OCI-LY3 (cell line): ENCODE data around the gene IL18RAP.

ENCODE experiments used
- H2AFZ ChIP-seq: fragments of 200-600, 300-600 bp; shearing (Covaris generic); 2 replicates; pipeline ENCODE4 v1.6.0; 2014; ENCODE audit warnings: antibody characterized with exemption, low read depth, low read length
- H3K27ac ChIP-seq: fragments of 200-600, 300-600 bp; sonication (generic); 2 replicates; pipeline ENCODE4 v1.5.1; 2014; ENCODE audit warnings: mild to moderate bottlenecking, low read length, moderate library complexity, mixed read lengths
- H3K27me3 ChIP-seq: fragments of 200-600, 300-600 bp; sonication (generic); 2 replicates; pipeline ENCODE4 v1.6.1; 2014; ENCODE audit warnings: low read depth, low read length, mixed read lengths
- H3K36me3 ChIP-seq: fragments of 200-600, 300-600 bp; sonication (generic); replicated peaks from 2 replicates; pipeline ENCODE3; 2014; ENCODE audit warnings: low read depth, low read length, mixed read lengths
- H3K4me1 ChIP-seq: fragments of 300-600, 200-600 bp; sonication (generic); 2 replicates; pipeline ENCODE4 v1.6.1; 2014; ENCODE audit warnings: low read length, mixed read lengths
- H3K4me2 ChIP-seq: fragments of 200-600, 300-600 bp; sonication (generic); 2 replicates; pipeline ENCODE4 v1.6.1; 2014; ENCODE audit warnings: low read length, mixed read lengths
- H3K4me3 ChIP-seq: fragments of 300-600, 200-600 bp; sonication (generic); 2 replicates; pipeline ENCODE4 v1.5.1; 2014; ENCODE audit warnings: antibody characterized with exemption, mild to moderate bottlenecking, low read length, moderate library complexity
- H3K79me2 ChIP-seq: fragments of 300-600, 200-600 bp; shearing (Covaris generic); 2 replicates; pipeline ENCODE4 v1.6.1; 2014; ENCODE audit warnings: mild to moderate bottlenecking, low read length, mixed read lengths
- H3K9ac ChIP-seq: fragments of 300-600, 200-600 bp; shearing (Covaris generic); 2 replicates; pipeline ENCODE4 v1.6.0; 2014; ENCODE audit warnings: mild to moderate bottlenecking, low read length, moderate library complexity
- H3K9me3 ChIP-seq: fragments of 200-600, 300-600 bp; shearing (Covaris generic); 2 replicates; pipeline ENCODE4 v1.6.1; 2014; ENCODE audit warnings: low read length, mixed read lengths; ENCODE audit not compliant: insufficient read depth
- H4K20me1 ChIP-seq: fragments of 200-600, 300-600 bp; sonication (generic); 2 replicates; pipeline ENCODE4 v1.6.1; 2016; ENCODE audit warnings: low read length, mixed read lengths; ENCODE audit not compliant: insufficient read depth
- EZH2phosphoT487 ChIP-seq: fragments of 200-600 bp; shearing (Covaris generic); IDR thresholded peaks from 2 replicates; pipeline ENCODE4 v1.6.1; 2018; ENCODE audit warnings: antibody characterized with exemption, mixed run types, low read depth
- TF ChIP-seq, protein P1 (sequence below): fragments of 200-600, 300-600 bp; sonication (generic); IDR thresholded peaks from 2 replicates; pipeline ENCODE4 v1.5.1; 2014; ENCODE audit warnings: antibody characterized with exemption, low read length, low read depth

IL18RAP gene

DNA sequence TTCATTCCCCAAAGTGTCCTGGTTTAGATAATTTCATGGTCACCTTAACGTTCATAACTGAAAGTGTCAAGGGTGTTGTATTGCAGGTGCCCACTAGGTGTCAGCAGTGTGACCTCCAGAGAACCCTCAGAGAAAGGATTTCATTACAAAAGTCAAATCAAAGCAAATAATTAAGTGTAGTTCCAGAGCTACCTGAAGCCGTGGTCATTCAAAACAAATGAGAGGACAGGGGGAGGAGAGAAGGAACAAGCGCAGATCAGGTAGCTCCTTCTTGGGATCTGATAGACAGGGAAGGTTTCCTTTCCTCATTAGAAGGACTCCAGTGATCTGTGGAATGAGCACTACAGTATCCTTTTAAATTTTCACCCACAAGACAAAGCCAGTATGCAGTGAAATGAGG, 50.1 kb downstream of the IL18RAP start, which contains the start of gene SLC9A4:
SLC9A4 (plus strand) TSS at position 207 of the 400 bp plus-strand sequence. CDS start 534 bp downstream, outside the sequence.
- TF ChIP-seq EZH2phosphoT487, result no peak
- TF ChIP-seq, protein P1, sequence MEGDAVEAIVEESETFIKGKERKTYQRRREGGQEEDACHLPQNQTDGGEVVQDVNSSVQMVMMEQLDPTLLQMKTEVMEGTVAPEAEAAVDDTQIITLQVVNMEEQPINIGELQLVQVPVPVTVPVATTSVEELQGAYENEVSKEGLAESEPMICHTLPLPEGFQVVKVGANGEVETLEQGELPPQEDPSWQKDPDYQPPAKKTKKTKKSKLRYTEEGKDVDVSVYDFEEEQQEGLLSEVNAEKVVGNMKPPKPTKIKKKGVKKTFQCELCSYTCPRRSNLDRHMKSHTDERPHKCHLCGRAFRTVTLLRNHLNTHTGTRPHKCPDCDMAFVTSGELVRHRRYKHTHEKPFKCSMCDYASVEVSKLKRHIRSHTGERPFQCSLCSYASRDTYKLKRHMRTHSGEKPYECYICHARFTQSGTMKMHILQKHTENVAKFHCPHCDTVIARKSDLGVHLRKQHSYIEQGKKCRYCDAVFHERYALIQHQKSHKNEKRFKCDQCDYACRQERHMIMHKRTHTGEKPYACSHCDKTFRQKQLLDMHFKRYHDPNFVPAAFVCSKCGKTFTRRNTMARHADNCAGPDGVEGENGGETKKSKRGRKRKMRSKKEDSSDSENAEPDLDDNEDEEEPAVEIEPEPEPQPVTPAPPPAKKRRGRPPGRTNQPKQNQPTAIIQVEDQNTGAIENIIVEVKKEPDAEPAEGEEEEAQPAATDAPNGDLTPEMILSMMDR, result peak; percentile 95
- Histone ChIP-seq H3K27ac (no peak within 1 kb of the TSS), H3K9ac (no peak within 1 kb of the TSS), H3K4me2 (peak within 1 kb of the TSS; percentile 32; the same call in 1 of the 2 replicates), H4K20me1 (no peaks in the 10 kb centered on the region), H3K36me3 (no peaks in the 10 kb centered on the region), H3K4me3 (no peak within 1 kb of the TSS), H3K79me2 (no peaks in the 10 kb centered on the region), H3K9me3 (no peaks in the 10 kb centered on the region), H2AFZ (no peak within 1 kb of the TSS), H3K4me1 (peaks cover 2% of the 10 kb centered on the region; the same call in 1 of the 2 replicates), H3K27me3 (peaks cover 5% of the 10 kb centered on the region; the same call in 1 of the 2 replicates)

DNA sequence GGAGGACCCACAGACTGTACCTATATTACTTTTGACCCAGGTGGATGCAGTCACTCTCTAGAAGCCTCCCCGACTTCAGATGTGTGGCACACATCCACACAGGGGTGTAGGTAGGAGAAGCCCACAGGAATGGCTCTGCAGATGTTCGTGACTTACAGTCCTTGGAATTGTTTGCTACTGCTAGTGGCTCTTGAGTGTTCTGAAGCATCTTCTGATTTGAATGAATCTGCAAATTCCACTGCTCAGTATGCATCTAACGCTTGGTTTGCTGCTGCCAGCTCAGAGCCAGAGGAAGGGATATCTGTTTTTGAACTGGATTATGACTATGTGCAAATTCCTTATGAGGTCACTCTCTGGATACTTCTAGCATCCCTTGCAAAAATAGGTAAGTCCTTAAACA, 50.7 kb downstream of the IL18RAP start:
- Histone ChIP-seq H3K9me3 (no peaks in the 10 kb centered on the region), H2AFZ (no peak overlapping the region), H3K4me3 (no peak overlapping the region), H3K4me2 (no peak overlapping the region), H3K27ac (no peak overlapping the region), H3K79me2 (no peaks in the 10 kb centered on the region), H3K27me3 (peaks cover 5% of the 10 kb centered on the region; the same call in 1 of the 2 replicates), H4K20me1 (no peaks in the 10 kb centered on the region), H3K4me1 (peaks cover 2% of the 10 kb centered on the region; the same call in 1 of the 2 replicates), H3K9ac (no peak overlapping the region), H3K36me3 (no peaks in the 10 kb centered on the region)
- TF ChIP-seq, protein P1, result no peak
- TF ChIP-seq EZH2phosphoT487, result no peak

DNA sequence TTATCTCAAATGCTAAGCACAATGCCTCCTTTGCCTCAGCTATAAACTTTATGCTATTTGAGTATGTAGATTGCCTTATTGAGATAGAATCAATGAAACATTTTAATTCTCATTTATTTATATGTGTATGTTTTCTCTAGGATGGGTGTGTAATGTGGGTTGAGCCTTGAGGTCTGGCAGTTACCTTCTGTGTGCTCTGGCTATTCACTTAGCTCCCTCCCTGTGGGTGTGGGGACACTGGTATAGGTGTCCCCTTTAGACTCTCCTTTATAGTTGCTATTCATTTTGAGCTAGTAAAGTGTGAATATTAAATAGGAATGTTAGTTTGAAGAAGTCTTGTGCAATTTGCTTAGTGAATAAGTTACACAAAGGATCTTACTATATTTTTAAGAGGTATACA, 51.8 kb downstream of the IL18RAP start:
- no peak overlapping the region for H3K4me3 ChIP-seq
- peaks cover 5% of the 10 kb centered on the region; the same call in 1 of the 2 replicates for H3K27me3 ChIP-seq
- no peak overlapping the region for H3K9ac ChIP-seq
- H3K4me1 ChIP-seq, result peaks cover 11% of the 10 kb centered on the region
- no peaks in the 10 kb centered on the region for H3K9me3 ChIP-seq
- H3K36me3 ChIP-seq, result no peaks in the 10 kb centered on the region
- H3K79me2 ChIP-seq, result no peaks in the 10 kb centered on the region
- no peak for TF ChIP-seq EZH2phosphoT487
- H3K4me2 ChIP-seq, result no peak overlapping the region
- H3K27ac ChIP-seq, result no peak overlapping the region
- no peaks in the 10 kb centered on the region for H4K20me1 ChIP-seq
- H2AFZ ChIP-seq, result no peak overlapping the region

- Histone ChIP-seq H3K36me3 (no peaks in the 10 kb centered on the region), H3K4me1 (peaks cover 20% of the 10 kb centered on the region), H3K4me2 (peak overlapping the region; percentile 30), H3K4me3 (no peak overlapping the region), H3K27ac (no peak overlapping the region), H4K20me1 (no peaks in the 10 kb centered on the region), H3K9me3 (no peaks in the 10 kb centered on the region), H3K79me2 (no peaks in the 10 kb centered on the region), H3K9ac (no peak overlapping the region), H2AFZ (no peak overlapping the region), H3K27me3 (no peaks in the 10 kb centered on the region)
- TF ChIP-seq, protein P1, result peak; percentile 17; the same call in 1 of the 2 replicates
- TF ChIP-seq EZH2phosphoT487, result no peak
Measured at GRCh38 chr2:102478686-102479470, 55.9 kb downstream of the IL18RAP start.
